Activated CD4-positive, alpha-beta memory T cell treated with anti-CD3 and anti-CD28 coated beads, Interleukin-2, amount 10 ng/mL, durations not matched to agents 7 days and 5 days (primary cell): ENCODE data around the gene TMEM270. TPM values are rescaled to one million over a fixed set of nuclear protein-coding genes. Genes with fewer than 3 reads are reported as not detected.
"Not testable (repeated sequence)": the region's sequence is repeated elsewhere in the genome, so short reads cannot be mapped to it uniquely, and the experiment has no call there.

ENCODE experiments used
- CTCF ChIA-PET: fragments of 350-600 bp; sonication (Branson Sonifier 250); formaldehyde crosslinking; loops from one replicate; lab custom pipeline; 2021; ENCODE audit warnings: antibody characterized with exemption, inconsistent platforms; lab: Charles Lee
- POLR2A ChIA-PET: fragments of 350-600 bp; sonication (Branson Sonifier 250); formaldehyde crosslinking; loops from one replicate; lab custom pipeline; 2021; ENCODE audit warnings: antibody characterized with exemption; lab: Charles Lee
- DNase-seq: peaks from one replicate; pipeline ENCODE4 v3.0.0-alpha.2; 2020
- H3K27ac Mint-ChIP-seq: one replicate; pipeline ENCODE4 v1.8.0; 2021; ENCODE audit warnings: mild to moderate bottlenecking, mixed read lengths
- H3K27me3 Mint-ChIP-seq: one replicate; pipeline ENCODE4 v1.8.0; 2021; ENCODE audit warnings: mixed read lengths
- H3K36me3 Mint-ChIP-seq: one replicate; pipeline ENCODE4 v1.8.0; 2021; ENCODE audit warnings: low read depth, mixed read lengths
- H3K4me1 Mint-ChIP-seq: one replicate; pipeline ENCODE4 v1.8.0; 2021; ENCODE audit warnings: mixed read lengths
- H3K4me3 Mint-ChIP-seq: one replicate; pipeline ENCODE4 v1.8.0; 2021; ENCODE audit warnings: mild to moderate bottlenecking, mixed read lengths
- H3K9me3 Mint-ChIP-seq: one replicate; pipeline ENCODE4 v1.8.0; 2021; ENCODE audit warnings: mixed read lengths
- total RNA-seq, 2 experiments: library from RNA; stranded (reverse); gene quantifications; one replicate each; pipeline ENCODE4 v1.2.3, GENCODE V29; 2021

TMEM270 gene
- total RNA-seq, 2 experiments from 2014 or later: not detected

DNA sequence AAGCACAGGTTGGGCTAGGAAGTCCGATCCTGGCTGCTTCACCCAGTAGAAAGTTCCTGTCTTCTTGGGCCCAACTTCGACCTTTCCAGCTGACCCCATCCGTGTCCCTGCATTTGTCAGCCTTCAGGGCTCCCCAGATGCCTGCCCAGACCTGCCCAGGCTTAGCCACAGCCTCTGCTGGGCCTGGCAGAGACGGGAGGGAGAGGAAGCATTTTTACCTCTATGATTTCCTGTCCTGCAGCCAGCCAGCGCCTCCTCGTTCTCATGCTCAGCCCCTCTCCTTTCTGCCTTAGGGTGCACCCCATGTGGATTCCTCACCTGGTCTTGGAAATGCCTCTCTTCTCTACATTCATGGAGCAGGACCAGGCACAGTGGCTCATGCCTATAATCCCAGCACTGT, 22.3 kb upstream of the TMEM270 start:
- Mint-ChIP-seq H3K36me3 (no peaks in the 10 kb centered on the region), H3K27me3 (peaks cover under 1% of the 10 kb centered on the region), H3K4me3 (no peak overlapping the region), H3K27ac (no peak overlapping the region), H3K9me3 (no peaks in the 10 kb centered on the region), H3K4me1 (peaks cover 21% of the 10 kb centered on the region)
- no peak for DNase-seq
- CTCF ChIA-PET: interaction anchor here (0.6 kb wide), 1 partner anchor 563 kb away, joined by 5 read pairs; no protein-coding TSS in a partner anchor
- POLR2A ChIA-PET: no interaction called here

- CTCF ChIA-PET: no interaction called here
- peaks cover 5% of the 10 kb centered on the region for H3K27me3 Mint-ChIP-seq
- no peaks in the 10 kb centered on the region for H3K36me3 Mint-ChIP-seq
- POLR2A ChIA-PET: no interaction called here
- no peaks in the 10 kb centered on the region for H3K9me3 Mint-ChIP-seq
- no peak overlapping the region for H3K4me3 Mint-ChIP-seq
- DNase-seq: no peak
- H3K27ac Mint-ChIP-seq: no peak overlapping the region
- peaks cover 28% of the 10 kb centered on the region for H3K4me1 Mint-ChIP-seq
These were observed 21.7 kb upstream of the TMEM270 start for GRCh38 chr7:73839290-73839689.

GRCh38 chr7:73839743-73840714, 20.9 kb upstream of the TMEM270 start:
- Mint-ChIP-seq H3K4me3 (no peak overlapping the region), H3K4me1 (peaks cover 31% of the 10 kb centered on the region), H3K27me3 (peaks cover 8% of the 10 kb centered on the region), H3K36me3 (no peaks in the 10 kb centered on the region), H3K27ac (no peak overlapping the region), H3K9me3 (no peaks in the 10 kb centered on the region)
- ChIA-PET CTCF (interaction anchor here (0.6 to 0.9 kb wide), 2 partner anchors 15 to 22 kb away, joined by 3 read pairs; no protein-coding TSS in a partner anchor), POLR2A (interaction anchor here (1.1 kb wide), 1 partner anchor 11 kb away, joined by 3 read pairs; no protein-coding TSS in a partner anchor)
- no peak for DNase-seq

DNA sequence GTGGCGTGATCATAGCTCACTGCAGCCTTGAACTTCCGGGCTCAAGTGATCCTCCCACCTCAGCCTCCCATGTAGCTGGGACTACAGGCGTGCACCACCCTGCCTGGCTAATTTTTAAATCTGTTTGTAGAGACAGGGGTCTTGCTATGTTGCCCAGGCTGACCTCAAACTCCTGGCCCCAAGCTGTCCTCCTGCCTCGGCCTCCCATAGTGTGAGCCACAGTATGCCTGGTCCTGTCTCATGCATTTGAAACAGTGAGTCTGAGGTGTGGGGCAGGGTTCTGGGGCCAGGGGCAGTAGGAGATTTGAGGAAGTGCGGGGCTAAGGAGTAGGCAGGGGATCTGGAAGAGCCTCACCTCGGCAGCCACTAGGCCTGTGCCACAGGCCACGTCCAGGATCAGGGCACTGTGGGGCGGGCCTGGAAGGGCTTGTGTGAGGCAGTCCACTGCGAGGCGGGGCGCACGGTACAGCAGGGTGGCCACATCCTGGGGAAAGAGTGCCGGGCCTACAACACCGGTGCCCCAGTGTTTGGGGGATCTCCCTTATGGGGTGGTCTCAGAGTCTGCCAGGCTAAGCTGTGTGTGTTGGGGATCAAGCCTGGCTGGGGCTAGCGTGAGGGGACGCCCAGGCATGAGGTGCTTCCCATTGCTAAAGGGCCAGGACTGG, 20.1 kb upstream of the TMEM270 start:
- H3K9me3 Mint-ChIP-seq: no peaks in the 10 kb centered on the region
- CTCF ChIA-PET: interaction anchor here (0.6 to 0.9 kb wide), 2 partner anchors 14 to 21 kb away, joined by 3 read pairs; no protein-coding TSS in a partner anchor
- H3K27ac Mint-ChIP-seq: no peak overlapping the region
- no peak overlapping the region for H3K4me3 Mint-ChIP-seq
- no peaks in the 10 kb centered on the region for H3K36me3 Mint-ChIP-seq
- peaks cover 33% of the 10 kb centered on the region for H3K4me1 Mint-ChIP-seq
- H3K27me3 Mint-ChIP-seq: peaks cover 10% of the 10 kb centered on the region
- DNase-seq: no peak
- POLR2A ChIA-PET: interaction anchor here (1.1 kb wide), 1 partner anchor 10 kb away, joined by 3 read pairs; no protein-coding TSS in a partner anchor

GRCh38 chr7:73841689-73842066, 19.3 kb upstream of the TMEM270 start:
- peak overlapping the region; percentile 79 for H3K4me3 Mint-ChIP-seq
- peak overlapping the region; percentile 16 for H3K27ac Mint-ChIP-seq

GRCh38 chr7:73842067-73842976, 18.6 kb upstream of the TMEM270 start, which contains the start of gene METTL27:
METTL27 (minus strand) TSS chr7:73842516; CDS start chr7:73842140, 376 bp downstream.
- POLR2A ChIA-PET: interaction anchor here (0.9 to 1.7 kb wide), 5 partner anchors 9 to 320 kb away, joined by 3 to 6 read pairs (median 4); no protein-coding TSS in a partner anchor
- Mint-ChIP-seq H3K9me3 (no peaks in the 10 kb centered on the region), H3K27ac (peak within 1 kb of the TSS; percentile 59), H3K4me3 (peak within 1 kb of the TSS; percentile 79), H3K4me1 (peaks cover 35% of the 10 kb centered on the region), H3K36me3 (no peaks in the 10 kb centered on the region), H3K27me3 (peaks cover 10% of the 10 kb centered on the region)
- DNase-seq: peak; percentile 94
- CTCF ChIA-PET: interaction anchor here (0.7 to 2.2 kb wide), 7 partner anchors 8 to 235 kb away, joined by 3 to 19 read pairs (median 5); partner anchors contain the start of gene ABHD11

More at GRCh38 chr7:73841689-73842066, 19.3 kb upstream of the TMEM270 start:
- Mint-ChIP-seq H3K4me1 (peaks cover 35% of the 10 kb centered on the region), H3K9me3 (no peaks in the 10 kb centered on the region), H3K36me3 (no peaks in the 10 kb centered on the region), H3K27me3 (peaks cover 10% of the 10 kb centered on the region)
- ChIA-PET CTCF (no interaction called here), POLR2A (interaction anchor here (1.1 to 1.7 kb wide), 3 partner anchors 9 to 13 kb away, joined by 3 to 6 read pairs (median 4); no protein-coding TSS in a partner anchor)
- no peak for DNase-seq

DNA sequence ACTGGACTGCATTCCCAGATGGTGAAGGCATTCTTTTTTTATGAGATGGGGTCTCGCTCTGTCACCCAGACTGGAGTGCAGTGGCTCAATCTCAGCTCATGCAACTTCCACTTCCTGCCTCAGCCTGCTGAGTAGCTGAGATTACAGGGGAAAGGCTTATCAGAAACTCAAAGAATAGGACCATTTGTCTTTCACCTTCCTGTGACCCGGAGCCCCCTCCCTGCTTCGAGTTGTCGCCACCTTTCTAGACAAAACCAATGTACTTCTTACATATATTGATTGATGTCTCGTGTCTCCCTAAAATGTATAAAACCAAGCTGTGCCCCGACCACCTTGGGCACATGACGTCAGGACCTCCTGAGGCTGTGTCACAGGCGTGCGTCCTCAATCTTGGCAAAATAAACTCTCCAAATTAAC, 16.8 kb upstream of the TMEM270 start:
- peak overlapping the region; percentile 5 for H3K4me3 Mint-ChIP-seq
- H3K27me3 Mint-ChIP-seq: peaks cover 10% of the 10 kb centered on the region
- no peak for DNase-seq
- ChIA-PET POLR2A (no interaction called here), CTCF (interaction anchor here (0.9 to 2.2 kb wide), 4 partner anchors 10 to 107 kb away, joined by 3 to 19 read pairs (median 4); no protein-coding TSS in a partner anchor)
- peaks cover 30% of the 10 kb centered on the region for H3K4me1 Mint-ChIP-seq
- H3K36me3 Mint-ChIP-seq: no peaks in the 10 kb centered on the region
- H3K27ac Mint-ChIP-seq: no peak overlapping the region
- H3K9me3 Mint-ChIP-seq: no peaks in the 10 kb centered on the region

DNA sequence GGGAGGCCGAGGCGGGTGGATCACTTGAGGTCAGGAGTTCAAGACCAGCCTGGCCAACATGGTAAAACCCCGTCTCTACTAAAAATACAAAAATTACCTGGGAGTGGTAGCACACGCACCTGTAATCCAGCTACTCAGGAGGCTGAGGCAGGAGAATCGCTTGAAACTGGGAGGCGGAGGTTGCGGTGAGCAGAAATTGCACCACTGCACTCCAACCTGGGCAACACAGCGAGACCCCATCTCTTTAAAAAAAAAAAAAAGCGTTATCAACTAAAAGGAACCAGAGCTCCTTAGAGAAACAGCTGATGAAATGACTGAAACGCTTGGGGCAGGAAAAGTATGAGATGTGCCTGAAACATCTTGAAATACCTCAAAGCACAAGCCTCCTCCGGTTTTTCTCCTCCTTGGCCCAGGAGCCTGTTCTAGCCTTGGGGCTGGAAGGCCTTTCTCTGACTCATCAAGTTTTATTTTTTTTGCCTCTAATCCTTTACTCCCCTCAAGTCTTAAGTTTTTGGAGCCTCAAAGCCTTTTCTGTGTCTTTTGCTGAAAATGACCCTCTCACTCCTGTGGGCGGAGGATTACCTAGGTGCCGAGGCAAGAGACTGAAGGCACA, 16.0 kb upstream of the TMEM270 start:
- CTCF ChIA-PET: interaction anchor here (1.3 kb wide), 1 partner anchor 10 kb away, joined by 3 read pairs; no protein-coding TSS in a partner anchor
- Mint-ChIP-seq H3K36me3 (no peaks in the 10 kb centered on the region), H3K4me3 (no peak overlapping the region), H3K9me3 (no peaks in the 10 kb centered on the region), H3K4me1 (peaks cover 37% of the 10 kb centered on the region), H3K27me3 (peaks cover 15% of the 10 kb centered on the region), H3K27ac (no peak overlapping the region)
- DNase-seq: no peak
- POLR2A ChIA-PET: no interaction called here

- H3K36me3 Mint-ChIP-seq, H3K9me3 Mint-ChIP-seq, POLR2A ChIA-PET, H3K4me3 Mint-ChIP-seq, DNase-seq, CTCF ChIA-PET, H3K27ac Mint-ChIP-seq: not testable (repeated sequence)
- peaks cover 15% of the 10 kb centered on the region for H3K27me3 Mint-ChIP-seq
- H3K4me1 Mint-ChIP-seq: peaks cover 45% of the 10 kb centered on the region
These were observed 15.2 kb upstream of the TMEM270 start for GRCh38 chr7:73845701-73846195.

DNA sequence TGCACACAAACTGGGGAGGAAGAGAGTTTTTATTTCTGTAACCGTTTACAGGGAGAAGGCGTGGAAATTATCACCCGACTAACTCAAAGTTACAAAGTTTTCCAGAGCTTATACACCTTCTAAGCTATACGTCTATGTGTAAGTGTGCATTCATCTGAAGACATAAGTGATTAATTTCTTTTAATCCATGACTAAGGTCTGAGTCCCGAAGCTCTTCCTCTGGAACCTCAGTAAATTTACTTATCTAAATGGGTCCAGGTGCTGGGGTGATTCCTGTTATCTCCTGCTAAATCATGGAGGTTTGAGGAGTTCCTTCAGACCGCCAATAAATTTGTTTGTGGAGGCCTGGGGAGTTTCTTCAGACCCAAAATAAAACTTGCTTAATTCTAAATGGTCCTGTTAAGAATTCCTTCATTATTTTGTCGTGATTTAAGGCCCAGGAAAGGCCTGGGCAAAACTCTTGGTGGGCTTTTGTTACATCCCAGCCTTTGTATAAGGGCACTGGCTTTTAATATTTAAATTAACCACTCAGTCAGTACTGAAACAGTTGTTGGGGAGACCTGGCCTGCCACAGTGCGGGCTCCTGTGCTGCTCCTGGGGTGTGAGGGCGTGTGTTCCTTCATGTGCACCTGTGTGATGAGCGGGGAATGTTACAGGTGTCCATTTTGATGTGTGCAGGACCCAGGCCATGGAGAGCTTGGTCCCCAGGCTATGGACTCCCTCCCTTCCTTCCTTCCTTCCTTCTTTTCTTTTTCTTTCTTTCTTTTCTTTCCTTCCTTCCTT, 12.8 kb upstream of the TMEM270 start:
- H3K4me3 Mint-ChIP-seq: no peak overlapping the region
- DNase-seq: no peak
- H3K4me1 Mint-ChIP-seq: peaks cover 52% of the 10 kb centered on the region
- ChIA-PET POLR2A (no interaction called here), CTCF (interaction anchor here (0.9 kb wide), 1 partner anchor 8 kb away, joined by 3 read pairs; no protein-coding TSS in a partner anchor)
- H3K27ac Mint-ChIP-seq: no peak overlapping the region
- H3K9me3 Mint-ChIP-seq: no peaks in the 10 kb centered on the region
- H3K27me3 Mint-ChIP-seq: peaks cover 15% of the 10 kb centered on the region
- no peaks in the 10 kb centered on the region for H3K36me3 Mint-ChIP-seq
